HG02885 (cell line): ENCODE data around the gene VCP.
A peak's percentile ranks its signal among the peaks of the same experiment; 100 is the strongest.

ENCODE experiments used
- ATAC-seq: cut with Tn5 transposase; IDR thresholded peaks from one replicate; pipeline ENCODE4 v1.9.1; 2021; ENCODE audit warnings: mild to moderate bottlenecking; ENCODE audit not compliant: unreplicated experiment, poor library complexity

The VCP gene

DNA sequence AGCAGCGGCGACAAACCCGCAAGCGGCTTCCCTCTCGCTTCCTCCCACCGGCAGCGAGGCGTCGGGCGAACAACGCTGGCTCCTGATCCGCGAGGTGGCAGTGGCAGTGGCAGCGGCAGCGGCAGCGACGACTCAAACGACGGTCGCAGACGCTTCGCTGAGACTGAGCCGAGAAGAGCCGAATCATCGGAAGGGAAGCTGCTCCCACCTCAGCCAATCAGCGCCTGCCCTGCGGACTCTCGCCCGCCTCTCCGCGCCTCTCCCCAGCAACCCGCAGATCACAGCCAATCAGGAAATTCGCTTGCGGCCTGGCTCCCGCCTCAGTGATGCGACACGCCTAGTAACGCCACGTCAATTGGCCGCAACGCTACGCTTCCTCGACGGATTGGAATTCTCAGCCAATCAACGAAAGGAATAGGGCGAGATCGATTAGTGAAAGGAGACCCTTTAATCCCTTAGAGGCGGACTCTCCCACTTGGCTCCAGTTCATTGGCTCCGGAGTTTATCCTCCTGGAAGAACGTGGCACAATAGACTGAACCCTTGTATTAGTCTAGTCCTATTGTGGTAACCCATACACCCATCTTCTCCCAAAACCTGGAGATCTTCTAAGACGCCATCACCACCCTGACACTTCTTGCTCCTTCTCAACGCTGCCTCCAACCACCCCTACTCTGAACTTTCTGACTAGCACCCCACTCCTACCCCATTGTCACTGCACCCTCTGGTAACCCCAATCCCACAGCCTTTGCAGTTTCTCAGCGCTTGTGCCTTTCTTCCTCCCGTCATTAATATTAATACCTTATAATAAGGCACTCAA is at the start of gene VCP:
Gene VCP (minus strand): TSS at position 165 of the 818 bp plus-strand sequence. CDS start 272 bp downstream, outside the sequence.
- peak; percentile 86 for ATAC-seq

DNA sequence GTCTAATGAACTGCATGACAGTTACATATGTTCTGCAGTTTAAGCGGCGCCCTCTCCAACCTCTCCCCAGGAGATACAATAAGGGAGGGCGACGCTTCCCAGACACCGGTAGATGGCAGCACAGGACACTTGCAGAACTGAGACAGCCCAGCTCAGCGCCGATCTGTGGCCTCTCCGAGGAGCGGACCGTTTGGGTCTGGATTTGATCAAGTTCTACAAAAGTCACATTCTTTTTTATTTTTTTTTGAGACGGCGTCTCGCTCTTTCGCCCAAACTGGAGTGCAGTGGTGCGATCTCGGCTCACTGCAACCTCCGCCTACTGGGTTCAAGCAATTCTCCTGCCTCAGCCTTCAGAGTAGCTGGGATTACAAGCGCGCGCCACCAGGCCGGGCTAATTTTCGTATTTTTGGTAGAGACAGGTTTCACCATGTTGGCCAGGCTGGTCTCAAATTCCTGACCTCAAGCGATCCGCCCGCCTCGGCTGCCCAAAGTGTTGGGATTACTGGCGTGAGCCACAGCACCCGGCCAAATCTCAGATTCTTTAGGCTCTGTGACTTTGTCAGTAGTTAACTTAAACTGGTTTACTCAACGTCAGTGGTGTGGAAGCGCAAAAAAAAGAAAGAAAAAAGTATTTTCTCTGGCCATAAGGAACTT is 44.6 kb upstream of the VCP start:
- ATAC-seq: peak; percentile 57

DNA sequence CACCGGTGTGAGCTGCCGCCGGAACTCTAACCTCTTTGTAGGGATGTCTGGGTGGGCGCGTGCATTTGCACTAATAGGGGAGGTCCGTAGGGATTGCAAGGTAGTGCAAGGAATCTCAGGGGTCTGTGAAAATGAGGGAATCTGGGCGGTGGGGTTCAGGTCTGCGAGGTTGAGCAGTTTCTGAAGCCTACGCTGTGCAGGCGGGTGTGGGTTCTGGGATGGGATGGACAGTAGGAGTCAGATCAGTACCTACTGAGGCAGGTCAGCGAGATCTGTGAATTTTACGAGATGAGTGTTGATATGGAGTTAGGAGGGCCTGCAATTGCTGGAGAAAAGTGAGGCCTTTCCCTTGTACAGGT is 44.1 kb upstream of the VCP start:
- no peak for ATAC-seq

DNA sequence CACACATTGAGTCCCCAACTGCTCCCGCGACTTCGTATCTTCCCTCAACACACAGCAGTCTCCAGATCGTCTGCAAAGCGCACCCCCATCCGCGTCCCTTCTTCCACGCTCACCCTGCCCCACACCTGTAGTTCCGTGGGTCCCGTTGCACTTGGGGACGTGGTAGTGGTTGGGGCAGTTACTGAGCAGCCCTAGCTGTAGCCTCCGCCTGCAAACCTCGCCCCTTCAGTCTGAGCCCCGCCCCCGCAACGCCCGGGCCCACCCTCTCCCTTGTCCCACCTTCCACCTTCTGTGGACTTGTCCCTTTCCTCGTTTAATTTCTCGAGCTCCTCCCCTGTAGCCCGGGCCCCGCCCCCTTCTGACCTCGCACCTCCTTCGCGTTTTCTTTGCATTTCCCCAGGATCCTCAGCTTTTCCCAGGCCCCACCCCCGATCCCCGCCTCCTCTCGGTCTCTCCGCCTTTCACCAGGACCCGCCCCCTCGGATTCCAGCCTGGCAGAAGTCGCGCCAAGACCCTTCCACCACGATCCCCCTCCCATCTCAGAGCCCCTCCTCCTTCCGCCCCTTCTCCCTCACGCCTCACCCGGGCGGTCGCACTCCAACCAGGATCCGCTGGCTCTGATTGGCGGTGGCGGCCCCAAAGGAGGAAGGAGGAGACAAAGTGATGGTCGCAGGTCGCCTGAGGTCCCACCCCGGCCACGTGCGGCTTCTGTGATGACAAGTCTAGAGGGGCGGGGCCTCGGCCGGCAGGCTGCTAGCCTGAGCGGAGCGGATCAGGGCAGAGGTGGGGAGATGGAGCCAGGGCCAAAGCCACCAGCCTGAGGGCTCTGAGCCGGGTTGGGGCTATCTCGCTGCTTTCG is 43.5 kb upstream of the VCP start, which contains the start of gene ATOSB:
Gene ATOSB (minus strand): TSS at position 183 of the 859 bp plus-strand sequence. CDS start 7,588 bp downstream, outside the sequence.
- ATAC-seq: peak; percentile 58

DNA sequence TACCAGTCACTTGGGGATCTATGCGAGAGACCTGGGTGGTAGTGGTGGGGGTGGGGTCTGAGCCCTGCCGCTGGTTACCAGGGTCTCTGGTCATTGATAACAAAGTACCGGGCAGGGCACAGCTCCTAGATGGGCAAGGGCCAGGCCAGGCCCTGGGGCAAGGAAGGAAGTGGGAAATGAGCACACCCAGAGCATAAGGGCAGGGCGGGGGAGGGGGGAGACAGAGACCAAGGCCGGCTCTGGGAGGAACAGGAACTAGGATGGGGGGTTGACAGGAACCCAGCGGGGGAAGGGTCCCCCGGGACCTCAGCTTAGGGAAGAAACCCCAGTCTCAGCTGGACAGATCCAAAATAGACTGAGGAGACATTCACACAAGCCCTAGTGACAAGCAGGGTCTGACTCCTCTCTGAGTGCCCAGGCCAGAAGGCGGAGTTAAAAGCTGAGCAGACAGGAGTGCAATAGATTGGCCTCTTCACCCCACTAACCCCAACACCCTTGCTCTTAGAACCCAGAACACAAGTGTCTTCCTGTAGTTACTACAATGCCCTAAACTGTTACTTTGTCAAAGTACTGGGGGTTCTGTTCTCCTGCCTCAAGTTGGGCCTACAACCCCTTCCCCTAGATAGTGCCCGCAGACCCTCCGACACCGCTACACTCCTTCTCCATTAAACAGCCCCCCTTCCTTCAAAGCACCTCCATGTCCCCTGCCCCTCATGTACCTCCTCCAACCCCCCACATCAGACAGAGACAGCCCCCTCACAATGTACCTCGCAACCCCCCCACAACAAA is 42.6 kb upstream of the VCP start:
- no peak for ATAC-seq

DNA sequence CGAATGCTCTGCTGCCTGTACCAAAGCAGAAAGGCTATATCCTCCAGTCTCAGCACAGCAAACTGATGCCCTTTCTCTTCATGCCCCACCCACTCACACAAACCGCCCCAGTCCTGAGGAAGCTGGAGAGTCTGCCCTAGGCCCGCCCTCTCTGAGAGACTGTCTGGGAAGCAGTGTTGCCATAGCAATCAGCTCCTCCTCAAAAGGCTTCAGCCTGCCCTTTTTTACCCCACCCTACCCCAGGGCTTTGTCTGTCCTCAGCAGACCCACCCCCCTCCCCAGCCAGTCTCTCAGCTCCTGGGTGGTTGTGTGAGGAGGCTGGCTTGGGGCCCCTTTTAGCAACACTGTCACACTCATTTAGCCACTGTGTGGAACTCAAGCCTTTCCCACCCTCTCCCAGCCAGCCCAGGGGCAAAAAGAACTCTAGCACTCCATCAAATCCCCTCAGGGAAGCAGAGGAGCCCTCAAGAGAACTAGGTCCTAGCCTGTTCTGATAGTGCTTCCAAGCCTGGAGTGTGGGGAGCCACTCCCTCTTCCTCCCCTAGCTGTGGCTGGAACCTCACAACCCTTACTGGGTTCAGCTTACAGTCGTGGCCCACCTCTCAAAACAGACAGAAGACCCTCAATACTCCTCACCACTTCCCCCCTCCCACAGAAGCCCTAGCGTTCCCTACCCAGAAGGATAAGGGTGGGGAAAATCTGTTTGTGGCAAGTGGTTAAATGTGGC is 41.9 kb upstream of the VCP start:
- no peak for ATAC-seq

GRCh38 chr9:35112257-35113020 is 40.0 kb upstream of the VCP start:
- ATAC-seq: no peak

GRCh38 chr9:35111001-35111933 is 38.8 kb upstream of the VCP start:
- ATAC-seq: peak; percentile 84

- ATAC-seq: no peak
Observed at GRCh38 chr9:35110327-35110761, 37.9 kb upstream of the VCP start.

DNA sequence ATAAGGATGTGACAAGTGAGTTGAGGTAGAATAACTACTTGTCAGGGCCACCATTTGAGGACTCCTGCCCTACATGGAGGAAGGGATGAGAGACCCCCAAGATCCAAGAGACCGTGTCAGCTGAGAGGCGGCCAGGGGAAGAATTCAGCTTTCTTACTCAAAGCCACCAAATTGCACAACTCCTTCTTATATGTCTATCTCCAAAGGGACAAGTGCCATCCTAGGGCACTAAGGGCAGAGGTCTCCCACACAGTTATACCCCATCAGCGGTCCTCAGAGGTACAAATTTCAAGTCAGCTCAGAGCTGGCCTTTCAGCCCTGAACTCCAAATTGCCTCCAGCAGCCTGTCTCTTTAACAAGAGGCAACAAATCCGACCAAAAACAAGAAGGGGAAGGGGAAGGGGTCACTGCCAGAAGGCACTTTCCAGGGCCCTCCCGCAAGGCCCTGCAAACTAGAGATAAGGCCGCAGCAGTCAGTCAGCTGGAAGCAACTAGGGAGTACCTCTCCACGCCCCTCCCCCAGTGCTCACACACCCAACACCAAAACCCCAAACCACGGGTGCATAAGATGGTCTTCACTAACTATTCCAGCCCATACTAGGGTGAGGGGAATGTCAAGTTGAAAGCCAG is 36.6 kb upstream of the VCP start:
- ATAC-seq: no peak

- no peak for ATAC-seq
Observed at GRCh38 chr9:35108461-35108860, 36.0 kb upstream of the VCP start.

GRCh38 chr9:35107297-35108290 is 35.2 kb upstream of the VCP start:
- ATAC-seq: no peak

DNA sequence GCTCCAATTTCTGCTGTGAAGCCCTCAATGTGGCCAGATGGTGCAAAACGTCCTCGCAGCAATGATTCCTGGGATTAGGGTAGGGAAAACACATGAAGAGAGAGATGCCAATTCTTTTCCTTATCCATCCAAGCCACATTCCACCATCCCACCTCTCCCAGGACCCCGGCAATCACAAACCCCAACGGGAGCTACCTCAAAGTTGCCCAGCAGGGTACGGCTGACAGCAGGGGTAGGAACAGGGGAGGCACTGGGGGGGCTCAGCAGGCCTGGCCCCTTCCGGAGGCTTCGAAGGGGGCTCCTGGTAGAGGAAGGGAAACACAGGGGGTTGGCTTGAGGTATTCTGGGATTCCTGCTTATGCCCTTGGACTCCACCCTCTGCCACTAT is 33.9 kb upstream of the VCP start:
- ATAC-seq: no peak

- no peak for ATAC-seq
Observed at GRCh38 chr9:35105571-35106342, 33.3 kb upstream of the VCP start.

DNA sequence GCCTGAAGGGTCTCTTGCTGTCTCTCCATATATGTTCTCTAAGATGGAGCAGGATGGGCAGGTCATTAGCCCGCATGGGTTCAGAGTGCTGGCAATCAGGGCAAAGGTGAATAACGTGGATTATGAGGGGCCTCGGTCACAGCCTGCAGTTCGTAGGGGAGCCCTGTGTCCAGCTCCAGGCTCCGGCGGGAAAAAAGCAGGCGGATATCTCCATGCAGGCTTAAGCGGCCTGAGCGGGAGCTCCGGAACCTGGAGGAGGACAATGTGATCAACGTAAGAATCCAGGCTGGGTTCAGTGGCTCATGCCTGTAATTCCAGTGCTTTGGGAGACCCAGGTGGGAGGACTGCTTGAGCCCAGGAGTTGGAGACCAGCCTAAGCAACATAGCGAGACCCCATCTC is 32.7 kb upstream of the VCP start:
- ATAC-seq: no peak
